HG02885 (cell line): ENCODE results near the gene ZNF79.
A peak's percentile ranks its signal among the peaks of the same experiment; 100 is the strongest.

Experiments
- ATAC-seq: cut with Tn5 transposase; IDR thresholded peaks from one replicate; pipeline ENCODE4 v1.9.1; 2021; ENCODE audit warnings: mild to moderate bottlenecking; ENCODE audit not compliant: unreplicated experiment, poor library complexity

The ZNF79 gene

DNA sequence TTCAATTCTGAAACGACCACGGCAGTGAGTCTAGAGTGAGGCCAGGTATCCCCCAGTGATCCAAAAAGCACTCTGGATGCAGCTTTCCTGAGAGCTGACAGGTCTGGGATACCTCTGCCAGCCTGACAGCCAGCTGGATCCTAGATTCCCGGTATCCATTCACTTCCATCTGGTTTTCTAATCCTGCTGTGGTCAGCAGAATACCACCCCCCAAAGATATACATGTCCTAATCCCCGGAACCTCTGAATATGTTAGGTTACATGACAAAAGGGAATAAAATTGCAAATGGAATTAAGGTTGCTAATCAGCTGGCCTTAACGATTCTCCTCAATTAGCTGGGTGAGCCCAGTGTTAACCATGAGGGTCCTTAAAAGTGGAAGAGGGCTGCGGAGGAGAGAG is 1.4 kb upstream of the ZNF79 start:
- no peak for ATAC-seq

DNA sequence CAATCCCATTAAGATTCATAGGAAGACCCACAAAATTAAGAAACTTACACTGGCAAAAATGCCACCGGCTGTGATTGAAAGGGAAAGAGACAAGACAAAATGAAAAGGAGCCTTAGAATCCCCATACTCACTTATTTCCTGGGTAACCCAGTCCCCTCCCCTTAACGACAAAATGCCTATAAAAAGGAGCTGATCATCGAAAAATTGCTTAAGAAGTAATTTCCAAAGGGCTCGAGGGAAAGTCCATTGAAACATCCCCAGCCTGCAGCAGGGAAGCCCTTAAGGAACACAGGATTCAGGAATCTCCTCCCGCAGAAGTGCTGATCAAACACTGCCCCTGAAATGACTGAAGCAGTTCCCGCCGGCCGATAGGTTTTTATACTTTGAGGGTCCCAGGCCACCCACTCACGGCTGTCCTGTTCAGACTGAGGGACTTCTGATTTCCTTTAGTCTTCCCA is 677 bp upstream of the ZNF79 start:
- ATAC-seq = no peak

DNA sequence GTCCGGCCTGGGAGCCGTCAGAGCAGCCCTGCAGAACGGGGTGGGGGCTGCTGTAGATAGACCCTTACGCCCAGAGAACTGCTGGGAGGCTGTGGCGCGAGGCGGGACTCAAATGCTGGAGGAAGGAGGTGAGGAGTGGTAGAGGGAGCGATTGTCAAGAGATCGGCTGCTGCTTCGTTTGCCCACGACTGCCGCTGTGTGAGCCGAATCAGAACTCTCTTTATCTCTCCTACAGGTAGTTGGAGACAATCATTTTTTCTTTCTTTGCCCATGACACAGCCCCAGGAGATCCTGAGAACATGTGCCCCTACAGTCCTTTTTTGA is 456 bp downstream of the ZNF79 start:
- peak; percentile 15 for ATAC-seq

DNA sequence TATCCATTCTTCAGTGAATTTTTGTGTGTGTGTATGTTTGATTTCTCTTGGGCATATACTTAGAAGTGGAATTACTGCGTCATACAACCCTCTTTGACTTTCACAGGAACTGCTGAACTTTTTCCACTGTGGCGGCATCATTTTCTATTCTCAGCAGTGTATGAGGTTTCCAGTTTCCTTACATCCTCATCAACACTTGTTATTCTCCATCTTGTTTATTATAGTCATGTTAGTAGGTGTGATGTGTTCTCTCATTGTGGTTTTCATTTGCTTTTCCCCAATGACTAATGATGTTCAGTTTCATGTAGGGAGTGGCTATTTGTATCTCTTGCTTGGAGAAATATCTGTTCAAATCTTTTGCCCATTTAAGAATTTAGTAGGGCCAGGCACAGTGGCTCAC is 2.6 kb downstream of the ZNF79 start:
- no peak for ATAC-seq

DNA sequence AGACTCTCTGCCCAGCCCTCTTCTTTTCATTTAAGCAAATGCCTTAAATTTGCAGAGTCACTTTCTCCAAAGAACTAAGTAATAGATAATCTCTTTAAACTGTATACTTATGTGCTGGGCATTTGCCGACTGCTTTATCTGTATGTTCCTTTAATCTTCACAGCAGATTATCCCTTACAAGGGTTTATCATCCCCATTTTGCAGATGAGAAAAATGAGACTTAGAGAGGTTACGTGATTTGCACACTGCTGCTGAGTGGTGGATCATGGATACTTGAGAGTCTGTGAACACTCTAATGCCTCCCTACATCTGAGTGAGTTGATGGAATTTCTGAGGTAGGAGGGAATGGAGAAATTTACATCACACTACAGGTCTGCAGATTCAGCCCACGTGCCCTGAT is 4.2 kb downstream of the ZNF79 start:
- no peak for ATAC-seq

DNA sequence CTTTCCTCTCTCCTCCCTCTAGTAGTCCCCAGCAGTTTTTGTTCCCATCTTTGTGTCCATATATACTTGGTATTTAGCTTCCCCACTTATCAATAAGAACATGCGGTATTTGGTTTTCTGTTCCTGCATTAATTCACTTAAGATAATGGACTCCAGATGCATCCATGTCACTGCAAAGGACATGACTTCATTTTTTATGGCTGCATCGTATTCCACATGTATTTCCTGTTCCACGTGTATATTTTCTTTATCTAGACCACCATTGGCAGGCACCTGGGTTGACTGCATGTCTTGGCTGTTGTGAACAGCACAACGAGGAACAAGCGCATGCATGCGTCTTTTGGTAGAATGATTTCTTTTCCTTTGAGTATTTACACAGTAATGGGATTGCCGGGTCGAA is 6.2 kb downstream of the ZNF79 start:
- no peak for ATAC-seq

DNA sequence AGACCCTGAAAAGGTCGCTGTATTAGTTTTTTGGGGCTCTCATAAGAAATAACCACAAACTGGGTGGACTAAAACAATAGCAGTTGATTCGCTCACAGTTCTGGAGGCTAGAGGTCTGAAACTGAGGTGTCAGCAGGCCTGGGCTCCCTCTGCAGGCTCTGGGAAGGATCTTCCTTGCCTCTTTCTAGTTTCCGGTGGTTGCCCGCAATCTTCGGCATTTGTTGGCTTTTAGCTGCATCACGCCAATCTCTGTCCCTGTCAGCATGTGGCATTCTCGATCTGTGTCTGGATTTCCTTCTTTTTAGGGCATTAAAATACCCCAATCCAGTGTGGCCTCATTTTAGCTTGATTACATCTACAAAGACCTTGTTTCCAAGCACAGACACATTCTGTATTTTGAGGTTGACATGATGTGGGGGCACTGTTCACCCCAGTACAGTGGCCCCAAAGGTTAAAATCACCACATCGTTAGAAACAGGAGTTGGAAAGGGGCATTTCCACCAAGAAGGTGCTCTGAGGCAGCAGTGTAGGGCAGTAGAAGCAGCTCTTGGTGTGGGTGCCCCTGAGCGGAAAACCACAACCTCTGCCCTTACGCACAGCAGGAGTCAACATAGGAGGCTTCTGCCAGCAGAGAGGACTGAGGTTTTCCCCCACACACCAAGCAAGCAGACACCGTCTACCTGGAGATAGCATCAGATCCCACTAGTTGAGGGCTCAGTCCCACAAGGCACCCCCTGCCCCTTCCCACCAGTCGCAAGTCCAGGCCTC is 13.5 kb downstream of the ZNF79 start:
- no peak for ATAC-seq

DNA sequence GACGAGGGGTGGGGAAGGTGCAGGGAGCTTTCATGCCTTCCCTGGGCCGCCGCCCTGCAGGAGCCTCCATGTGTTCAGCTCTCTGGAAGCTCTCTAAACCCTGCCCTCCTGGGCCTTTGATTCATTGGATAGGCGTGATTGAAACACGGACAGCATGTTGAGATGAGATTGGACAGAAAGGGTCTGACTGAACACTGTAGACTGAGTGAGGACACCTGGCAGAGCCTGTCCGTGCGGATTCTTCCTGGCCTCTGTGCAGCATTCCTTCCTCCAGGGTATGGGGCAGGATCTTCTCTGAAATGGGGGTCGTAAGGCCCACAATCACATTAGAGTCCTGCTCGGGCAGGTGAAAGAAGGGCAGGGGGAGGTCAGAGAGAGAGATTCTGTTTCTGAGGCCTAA is 14.2 kb downstream of the ZNF79 start:
- no peak for ATAC-seq

DNA sequence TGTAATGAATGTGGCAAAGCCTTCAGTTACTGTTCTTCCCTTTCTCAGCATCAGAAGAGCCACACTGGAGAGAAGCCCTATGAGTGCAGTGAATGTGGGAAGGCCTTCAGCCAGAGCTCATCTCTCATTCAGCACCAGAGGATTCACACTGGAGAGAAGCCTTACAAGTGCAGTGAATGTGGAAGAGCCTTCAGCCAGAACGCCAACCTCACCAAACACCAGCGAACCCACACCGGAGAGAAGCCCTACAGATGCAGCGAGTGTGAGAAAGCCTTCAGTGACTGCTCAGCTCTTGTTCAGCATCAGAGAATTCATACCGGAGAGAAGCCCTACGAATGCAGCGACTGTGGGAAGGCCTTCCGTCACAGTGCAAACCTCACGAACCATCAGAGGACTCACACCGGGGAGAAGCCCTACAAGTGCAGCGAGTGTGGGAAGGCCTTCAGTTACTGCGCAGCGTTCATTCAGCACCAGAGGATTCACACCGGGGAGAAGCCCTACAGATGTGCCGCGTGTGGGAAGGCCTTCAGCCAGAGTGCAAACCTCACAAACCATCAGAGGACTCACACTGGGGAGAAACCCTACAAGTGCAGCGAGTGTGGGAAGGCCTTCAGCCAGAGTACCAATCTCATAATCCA is 20.2 kb downstream of the ZNF79 start:
- no peak for ATAC-seq

DNA sequence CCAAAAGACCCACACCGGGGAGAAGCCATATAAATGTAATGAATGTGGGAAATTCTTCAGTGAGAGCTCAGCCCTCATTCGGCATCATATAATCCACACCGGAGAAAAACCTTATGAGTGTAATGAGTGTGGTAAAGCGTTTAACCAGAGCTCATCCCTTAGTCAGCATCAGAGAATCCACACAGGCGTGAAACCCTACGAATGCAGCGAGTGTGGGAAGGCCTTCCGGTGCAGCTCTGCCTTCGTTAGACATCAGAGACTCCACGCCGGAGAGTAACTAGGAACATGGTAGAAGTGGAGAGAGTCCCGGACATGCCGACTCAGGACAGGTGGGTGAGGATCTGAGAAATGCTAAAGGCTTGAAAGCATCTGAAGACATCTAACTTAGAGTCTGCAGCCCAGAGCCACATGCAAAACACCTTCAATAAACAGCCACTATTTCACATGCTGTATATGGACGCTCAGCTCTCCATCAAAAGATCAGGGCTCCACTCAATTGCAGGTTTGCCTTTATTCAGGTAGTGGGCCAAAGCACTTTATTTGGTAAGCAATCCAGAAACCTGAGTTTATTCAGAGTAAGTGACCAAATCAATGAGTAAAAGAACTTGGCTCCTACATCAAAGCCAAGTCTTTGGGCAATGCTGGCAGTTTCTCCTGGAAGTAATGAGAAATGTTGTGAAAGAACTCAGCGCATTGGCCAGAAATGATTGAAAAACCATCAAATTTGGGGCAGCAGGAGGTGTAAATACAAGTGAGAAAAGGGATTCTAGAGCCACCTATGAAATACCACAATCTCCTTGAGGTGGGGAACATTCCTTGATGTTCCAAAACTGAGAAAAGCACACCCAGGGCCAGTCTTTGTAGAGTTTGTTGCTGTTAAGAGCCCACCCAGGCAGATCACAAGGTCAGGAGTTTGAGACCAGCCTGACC is 21.0 kb downstream of the ZNF79 start:
- no peak for ATAC-seq

DNA sequence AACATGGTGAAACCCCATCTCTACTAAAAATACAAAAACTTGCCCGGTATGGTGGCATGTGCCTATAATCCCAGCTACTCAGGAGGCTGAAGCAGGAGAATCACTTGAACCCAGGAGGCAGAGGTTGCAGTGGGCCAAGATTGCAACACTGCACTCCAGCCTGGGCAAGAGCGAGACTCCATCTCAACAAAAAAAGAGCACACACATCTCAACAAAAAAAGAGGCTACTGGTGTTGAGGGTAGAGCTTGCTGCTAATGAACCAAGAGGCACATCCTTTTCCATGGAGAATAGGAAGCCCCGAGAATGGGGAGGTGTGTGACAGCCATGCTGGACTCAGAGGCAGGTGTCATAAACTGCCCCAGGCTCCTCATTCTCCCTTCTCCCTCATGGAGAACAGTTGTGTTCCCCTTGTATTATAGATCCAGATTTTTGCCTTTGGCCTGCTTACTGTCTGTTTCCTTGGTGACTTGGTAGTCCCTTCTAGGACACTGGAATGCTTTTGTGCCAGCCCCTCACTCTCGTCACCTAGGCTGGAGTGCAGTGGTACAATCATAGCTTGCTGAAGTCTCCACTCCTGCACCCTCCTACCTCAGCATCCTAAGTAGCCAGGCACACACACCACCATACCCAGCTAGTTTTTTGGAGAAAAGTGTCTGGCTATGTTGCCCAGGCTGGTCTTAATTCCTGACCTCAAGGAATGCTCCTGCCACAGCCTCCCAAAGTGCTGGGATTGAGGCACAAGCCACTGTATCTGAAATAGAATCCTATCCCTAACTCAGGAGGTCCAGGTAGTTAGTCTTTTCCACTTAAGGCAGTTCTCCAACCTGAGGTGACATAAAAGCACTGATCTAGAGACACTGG is 21.9 kb downstream of the ZNF79 start:
- no peak for ATAC-seq

DNA sequence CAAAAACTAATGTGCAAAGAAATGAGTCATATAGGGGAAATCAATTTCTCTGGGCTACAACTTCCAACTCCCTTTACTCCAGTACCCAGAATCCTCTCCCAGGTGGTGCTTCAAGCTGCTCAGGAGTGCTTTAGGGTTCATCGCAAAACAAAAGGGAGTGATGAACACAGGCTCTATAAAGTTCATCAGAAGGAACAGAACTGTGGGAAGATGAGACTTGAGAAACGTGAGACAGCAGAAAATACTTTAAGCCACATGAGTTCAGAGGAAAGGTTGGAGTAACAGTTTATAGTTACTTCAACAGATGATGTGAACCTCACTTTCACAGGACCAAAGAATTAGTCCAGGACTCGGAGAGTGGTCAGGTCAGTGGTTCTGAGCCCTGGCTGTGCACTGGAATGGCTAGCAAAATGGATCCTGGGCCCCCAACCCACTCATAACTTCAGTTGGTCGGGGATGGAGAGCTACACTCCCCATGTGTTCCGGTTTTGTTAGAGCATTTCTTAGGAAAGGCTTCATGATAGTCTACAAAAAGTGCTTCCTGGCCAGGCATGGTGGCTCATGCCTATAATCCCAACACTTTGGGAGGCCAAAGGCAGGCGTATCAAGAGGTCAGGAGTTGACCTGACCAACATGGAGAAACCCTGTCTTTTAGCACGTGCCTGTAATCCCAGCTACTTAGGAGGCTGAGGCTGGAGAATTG is 22.7 kb downstream of the ZNF79 start:
- no peak for ATAC-seq

DNA sequence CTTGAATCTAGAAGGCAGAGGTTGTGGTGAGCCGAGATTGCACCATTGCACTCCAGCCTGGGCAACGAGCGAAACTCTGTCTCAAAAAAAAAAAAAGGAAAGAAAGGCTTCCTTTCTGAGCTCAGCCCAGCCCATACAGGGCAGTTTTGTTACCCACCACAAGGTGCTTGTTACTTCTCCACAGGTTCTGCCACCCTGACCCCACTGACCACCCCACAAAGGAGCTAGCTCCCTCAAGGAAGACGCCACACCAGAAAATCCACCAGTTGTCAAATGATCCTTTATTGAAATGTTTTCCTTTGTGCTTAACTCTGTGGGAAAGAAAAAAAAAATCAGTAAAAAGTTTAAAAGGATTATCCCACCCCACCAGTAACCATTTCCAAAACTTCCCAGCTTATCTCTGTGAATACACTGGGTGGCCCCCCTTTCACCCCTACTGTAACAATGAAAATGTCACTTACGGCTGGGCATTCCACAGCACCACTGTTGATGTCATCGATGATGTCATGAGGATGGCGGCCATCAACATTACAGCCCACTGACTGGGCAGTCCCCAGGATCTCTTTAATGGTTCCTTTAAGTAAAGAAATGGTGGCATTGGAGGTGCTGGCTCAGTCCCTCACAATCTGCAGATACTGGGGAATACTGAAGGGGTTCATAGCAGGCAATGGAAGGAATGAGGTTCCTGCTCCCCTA is 23.4 kb downstream of the ZNF79 start:
- ATAC-seq = no peak

DNA sequence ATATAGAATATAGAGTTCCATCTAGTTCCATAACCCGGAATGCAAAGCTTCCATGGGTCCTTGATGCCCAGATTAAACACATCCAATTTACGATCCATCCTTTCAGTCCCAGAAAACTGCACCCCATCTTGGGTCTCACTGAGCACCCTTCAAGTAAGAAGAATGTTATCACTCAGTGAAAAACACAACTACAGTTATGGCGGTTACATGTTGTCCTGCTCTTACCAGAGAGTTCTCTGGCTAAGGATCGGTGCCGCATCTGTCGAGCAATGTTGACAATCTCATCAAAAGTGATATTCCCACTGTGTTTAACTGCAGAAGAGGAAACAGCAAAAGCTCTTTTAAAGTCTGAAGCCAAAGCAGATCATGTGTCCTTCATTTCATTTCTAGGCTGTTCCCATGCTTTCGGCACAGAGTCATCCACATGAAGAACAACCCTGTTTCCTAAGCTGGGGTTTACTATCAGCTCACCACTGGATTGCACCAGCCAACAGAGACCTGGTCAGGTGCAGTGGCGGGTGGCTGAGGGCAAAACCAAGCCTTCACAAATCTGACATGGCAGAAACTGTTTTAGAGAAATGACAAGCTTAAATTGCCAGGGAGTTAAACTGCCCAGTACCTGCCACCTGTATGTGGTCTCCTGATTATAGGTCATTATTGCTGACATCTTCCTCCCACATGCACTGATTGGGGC is 24.1 kb downstream of the ZNF79 start:
- ATAC-seq = no peak

DNA sequence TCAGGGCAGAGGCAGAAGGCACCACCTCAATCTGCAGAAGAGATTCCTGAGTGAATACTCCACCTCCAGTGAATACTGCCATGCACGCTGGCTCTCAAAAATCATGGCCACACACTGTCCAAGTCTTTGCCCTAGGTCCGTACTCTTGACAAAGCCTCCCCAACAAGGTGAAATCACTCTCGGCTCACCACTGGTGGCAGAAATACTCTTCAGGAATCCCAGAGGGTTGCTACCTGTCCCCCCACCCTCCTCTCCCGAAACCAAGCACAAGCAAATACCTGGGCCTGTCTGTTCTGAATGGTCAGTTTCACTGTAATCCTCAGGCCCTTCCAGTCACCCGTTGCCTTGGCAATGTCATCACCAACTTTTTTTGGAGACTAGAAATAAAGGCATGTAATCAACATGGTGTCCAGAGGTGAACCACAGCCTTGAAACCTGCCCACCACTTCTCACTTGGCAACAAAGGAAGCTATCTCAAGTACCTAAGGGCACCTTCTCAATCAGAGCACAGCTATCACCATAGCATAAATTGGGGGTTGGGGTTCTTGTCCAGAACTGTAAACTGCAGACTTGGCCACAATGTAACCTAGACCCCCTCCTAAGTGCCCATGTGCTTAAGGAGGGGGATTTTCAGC is 25.3 kb downstream of the ZNF79 start:
- ATAC-seq = no peak

DNA sequence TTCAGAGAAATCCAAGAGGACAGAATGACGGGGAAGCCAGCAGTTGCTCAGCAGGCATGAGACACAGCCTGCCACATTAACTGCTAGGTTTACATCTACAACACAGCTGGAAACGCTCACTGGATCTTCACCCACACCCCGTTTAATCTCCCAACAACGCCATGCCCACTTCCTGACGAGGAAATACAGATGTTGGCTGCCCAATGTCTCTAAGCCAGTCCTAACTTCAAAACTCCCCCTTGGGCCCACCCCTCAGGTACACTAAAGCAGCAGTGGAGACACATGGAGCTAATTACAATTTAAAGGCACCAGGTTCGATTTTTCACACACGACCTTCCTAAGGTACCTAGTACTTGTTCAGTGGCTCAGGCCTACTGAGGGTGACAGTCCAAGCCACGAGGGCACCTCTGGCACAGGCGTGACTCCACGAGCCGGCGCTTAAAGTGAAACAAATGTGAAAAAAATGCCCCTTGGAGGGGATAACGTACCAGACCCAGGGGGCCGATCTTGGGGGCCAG is 26.1 kb downstream of the ZNF79 start:
- ATAC-seq = no peak

DNA sequence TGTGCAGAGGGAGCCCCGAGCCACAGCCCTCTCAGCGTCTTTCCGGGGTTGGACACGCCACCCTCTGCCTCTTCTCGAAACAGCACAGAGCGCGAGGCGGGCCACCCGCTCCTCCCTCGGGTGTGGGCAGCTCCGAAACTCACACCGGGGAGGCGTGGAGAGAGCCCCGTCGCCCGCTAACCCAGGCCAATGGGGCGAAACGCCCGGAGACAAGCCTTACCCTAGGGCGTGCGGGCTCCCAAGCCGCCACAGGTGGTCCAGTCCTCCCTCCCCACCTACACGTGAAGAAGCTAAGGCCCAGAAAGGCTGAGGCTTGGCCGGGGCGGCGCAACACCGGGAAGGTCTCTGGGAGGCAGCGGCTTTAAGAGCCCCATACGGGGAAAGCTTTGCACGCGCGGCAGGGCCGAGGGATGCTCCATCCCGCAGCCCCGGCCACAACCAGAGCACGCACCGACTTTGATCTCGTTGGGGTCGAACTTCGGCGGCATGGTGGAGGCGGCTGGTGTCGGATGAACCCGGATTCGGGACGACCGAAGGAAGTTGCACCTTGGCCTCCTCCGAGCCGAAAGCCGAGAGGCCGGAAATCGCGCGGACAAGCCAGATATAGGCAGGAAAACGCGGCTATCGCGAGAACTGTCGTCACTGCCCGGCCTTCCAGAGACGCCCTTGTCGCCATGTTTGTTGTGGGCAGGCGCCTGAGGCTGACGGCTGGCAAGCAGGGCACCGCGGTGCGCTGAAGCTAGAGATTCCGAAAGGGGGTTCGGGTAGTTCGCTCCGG is 26.8 kb downstream of the ZNF79 start, which contains the start of the genes LRSAM1 and RPL12:
Gene LRSAM1 (plus strand): TSS at position 681 of the 778 bp plus-strand sequence. CDS start 3,018 bp downstream, outside the sequence.
Gene RPL12 (minus strand): TSS at position 577 of the 778 bp plus-strand sequence. CDS start 89 bp downstream, at position 488.
- ATAC-seq = peak; percentile 71
